DMS53 treated with DMSO at 0.1 percent for 48 hours (cell line): Measurements from ENCODE around the gene KCNQ5.
"Not testable (repeated sequence)": the region's sequence is repeated elsewhere in the genome, so short reads cannot be mapped to it uniquely, and the experiment has no call there.

Experiments
- DNase-seq: peaks from one replicate; lab custom pipeline; 2025; ENCODE audit not compliant: unreplicated experiment; lab: John Stamatoyannopoulos, UW

KCNQ5 gene

GRCh38 chr6:72894091-72894490 is 272.2 kb downstream of the KCNQ5 start:
- peak; percentile 97 for DNase-seq

DNA sequence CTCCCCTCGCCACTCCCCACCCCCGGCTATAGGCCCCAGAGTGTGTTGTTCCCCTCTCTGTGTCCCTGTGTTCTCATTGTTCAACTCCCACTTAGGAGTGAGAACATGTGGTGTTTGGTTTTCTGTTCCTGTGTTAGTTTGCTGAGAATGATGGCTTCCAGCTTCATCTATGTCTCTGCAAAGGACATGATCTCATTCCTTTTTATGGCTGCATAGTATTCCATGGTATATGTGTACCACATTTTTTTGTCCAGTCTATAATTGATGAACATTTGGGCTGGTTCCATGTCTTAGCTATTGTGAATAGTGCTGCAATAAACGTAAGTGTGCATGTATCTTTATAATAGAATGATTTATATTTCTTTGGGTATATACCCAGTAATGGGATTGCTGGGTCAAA is 276.4 kb downstream of the KCNQ5 start:
- DNase-seq: not testable (repeated sequence)

GRCh38 chr6:72905705-72906478 is 284.0 kb downstream of the KCNQ5 start:
- no peak for DNase-seq

DNA sequence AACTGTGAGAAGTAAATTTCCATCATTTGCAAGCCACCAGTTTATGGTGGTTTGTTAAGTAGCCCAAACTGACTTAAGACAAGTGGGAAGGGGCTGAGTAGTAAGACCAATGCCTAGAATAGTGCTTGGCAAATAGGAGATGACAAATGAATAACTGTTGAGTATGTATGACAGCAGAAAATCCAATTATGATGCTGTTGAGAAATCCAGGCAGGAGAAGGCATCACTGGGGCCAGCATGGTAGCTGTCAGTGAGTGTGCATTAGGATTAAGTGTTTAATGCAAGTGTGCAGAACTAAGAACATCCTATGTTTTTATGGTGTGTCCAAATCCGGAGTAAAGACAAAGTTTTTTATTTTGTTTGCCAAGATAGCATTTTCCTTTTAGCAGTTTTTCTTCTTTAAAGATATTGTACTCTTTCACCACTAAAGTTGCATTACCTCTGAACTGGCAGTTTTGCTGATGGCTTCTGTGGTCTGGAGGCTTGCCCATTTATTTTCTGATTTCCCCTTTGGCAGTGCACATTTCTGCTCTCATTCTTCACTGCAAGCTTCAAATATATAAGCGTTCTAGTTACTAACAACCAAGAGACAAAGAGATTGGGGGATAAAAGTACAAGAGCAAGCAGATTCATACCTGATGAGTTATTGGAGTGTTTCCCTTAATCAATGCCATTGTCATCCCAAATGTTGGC is 289.7 kb downstream of the KCNQ5 start:
- DNase-seq: no peak

- DNase-seq: no peak
These were observed 291.9 kb downstream of the KCNQ5 start for GRCh38 chr6:72913797-72914196.

DNA sequence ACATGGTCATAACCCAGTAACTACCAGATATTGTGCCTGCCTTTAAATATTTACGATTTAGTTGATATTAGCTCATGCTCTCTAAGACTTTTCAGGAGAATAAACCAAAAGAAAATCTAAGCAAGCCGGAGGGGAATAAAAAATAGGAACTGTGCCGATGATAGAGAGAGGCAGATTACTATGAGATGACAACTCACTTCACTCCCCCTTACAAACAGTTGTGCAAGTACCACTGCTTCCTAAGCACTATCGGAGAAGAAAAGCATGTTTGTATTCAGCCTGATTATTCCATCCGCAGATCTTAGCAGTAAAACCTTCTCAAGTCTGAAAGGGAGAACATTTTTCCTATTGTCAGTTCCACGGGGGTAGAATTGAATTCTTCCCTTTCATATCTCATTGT is 294.4 kb downstream of the KCNQ5 start:
- no peak for DNase-seq

- DNase-seq: no peak
These were observed 295.0 kb downstream of the KCNQ5 start for GRCh38 chr6:72916906-72917305.

GRCh38 chr6:72922401-72922800 is 300.5 kb downstream of the KCNQ5 start:
- DNase-seq: no peak

DNA sequence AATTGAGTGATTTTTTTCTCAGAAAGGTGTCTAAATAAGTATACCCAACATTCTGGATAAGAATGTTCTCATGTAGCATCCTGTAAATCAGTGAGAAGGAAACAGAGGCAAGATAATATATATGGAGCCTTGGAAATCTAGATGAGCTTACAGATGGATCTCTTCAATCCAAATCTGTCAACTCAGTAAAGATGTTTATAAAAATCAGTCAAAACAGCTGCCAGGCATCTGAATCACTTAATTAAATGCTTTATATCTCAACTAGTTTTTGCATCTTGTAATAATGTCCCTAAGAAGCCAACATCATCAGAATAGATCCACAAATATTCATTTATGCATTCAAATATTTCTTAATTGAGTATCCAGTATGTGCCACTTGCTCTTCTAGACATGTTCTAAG is 303.3 kb downstream of the KCNQ5 start:
- DNase-seq: no peak

DNA sequence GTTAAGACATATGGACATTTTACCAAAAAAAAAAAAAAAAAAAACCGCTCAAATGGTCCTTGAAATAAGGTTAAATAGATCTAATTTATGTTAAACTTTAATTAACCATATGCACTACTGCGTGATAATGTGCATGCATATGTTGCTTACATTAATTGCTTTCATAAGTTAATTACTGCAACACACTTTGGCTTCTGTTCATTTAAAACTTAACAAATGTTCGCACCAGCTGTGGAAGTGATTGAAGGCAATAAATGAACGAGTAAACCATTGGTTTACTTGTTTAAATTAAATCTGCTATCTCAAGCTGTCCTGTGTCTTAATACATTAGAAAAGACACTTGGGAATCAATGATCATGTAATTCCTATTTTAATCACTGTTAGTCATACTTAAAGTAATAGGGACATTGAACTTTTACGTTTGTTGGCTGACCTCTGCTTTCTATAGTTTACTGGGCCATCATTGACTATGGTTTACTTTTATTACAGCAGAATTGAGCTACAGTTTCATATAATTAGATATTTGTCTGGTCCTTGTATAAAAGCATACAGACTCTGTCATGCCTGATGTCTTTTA is 308.8 kb downstream of the KCNQ5 start:
- no peak for DNase-seq

DNA sequence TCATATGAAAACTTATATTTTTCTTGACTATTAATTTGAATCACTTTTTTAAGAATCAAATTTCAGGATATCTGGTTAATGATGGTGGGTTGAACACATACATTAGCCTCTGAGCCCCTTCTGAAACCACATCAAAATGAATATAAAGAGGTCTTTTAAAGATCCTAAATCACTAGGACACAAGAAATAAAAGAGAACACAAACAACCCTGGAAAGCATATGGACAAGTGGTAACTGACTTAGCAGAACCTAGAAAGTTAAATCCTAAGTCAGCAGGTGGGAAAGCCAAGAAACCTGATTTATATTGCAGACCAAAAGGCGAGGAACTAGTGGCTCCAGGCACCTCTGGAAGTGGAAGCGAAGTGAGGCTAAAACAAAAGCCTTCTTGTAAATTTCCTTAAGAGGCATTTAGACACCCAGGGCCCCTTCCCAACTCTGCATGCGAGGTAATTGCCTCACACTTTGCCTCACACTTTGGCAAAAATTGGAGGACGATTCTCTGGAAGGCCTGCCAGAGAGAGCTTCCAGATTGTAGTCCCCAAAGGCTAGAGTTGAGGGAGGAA is 309.5 kb downstream of the KCNQ5 start:
- no peak for DNase-seq

- no peak for DNase-seq
These were observed 311.4 kb downstream of the KCNQ5 start for GRCh38 chr6:72933233-72933632.

DNA sequence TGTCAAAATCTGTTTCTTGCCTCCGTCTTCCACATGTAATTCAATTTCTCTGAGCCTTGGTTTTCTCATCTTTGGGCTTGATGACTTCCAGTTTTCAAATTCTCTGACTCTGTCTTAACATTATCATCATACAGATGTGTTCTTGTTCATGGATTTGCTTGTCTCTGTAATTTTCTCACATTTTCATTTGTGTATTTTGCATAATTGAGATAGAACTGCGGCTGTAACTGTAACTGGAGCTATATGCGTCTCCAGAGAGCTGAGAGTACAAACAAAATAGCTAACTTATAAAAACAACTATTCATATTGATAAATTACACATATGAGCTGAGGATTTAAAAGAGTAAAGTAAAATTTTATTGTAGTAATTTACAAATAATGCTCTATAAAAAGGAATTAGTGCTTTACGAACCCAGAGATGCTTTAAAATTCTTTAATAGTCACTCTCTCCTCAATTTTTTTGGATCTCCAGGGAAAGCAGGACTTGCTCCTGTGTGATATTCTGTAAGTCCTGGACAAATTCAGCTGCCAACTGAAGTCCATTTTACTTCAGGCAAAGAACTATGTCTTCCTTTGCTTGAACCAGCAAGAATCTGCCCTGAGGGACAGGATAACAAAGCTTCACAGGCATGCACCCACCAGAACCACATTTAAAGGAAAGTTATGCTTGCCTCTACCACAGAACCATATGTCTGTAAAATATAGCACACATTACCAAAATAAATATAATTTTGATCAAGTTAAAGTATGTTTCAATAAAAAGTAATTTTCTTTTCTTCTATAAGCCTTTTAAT is 315.1 kb downstream of the KCNQ5 start:
- no peak for DNase-seq

- no peak for DNase-seq
These were observed 316.2 kb downstream of the KCNQ5 start for GRCh38 chr6:72938104-72938503.

DNA sequence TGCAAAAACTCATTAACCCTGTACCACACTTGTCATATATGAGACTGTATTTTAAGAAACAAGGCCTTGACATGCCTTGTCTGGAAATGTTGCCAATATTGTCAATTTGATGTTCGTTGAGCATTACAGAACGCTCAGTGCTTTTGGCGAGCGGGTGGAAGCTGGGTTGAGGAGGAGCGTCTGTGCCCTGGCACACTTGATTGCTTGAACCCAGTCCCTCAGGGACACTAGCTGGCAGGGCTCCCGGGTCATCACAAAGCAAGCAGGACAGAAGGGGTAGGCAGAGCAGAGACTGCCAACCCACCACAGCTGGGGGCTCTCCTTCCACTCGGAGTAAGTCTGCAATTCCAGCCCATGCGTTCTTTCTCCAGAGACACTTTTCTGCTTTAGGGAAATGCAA is 317.1 kb downstream of the KCNQ5 start:
- no peak for DNase-seq

DNA sequence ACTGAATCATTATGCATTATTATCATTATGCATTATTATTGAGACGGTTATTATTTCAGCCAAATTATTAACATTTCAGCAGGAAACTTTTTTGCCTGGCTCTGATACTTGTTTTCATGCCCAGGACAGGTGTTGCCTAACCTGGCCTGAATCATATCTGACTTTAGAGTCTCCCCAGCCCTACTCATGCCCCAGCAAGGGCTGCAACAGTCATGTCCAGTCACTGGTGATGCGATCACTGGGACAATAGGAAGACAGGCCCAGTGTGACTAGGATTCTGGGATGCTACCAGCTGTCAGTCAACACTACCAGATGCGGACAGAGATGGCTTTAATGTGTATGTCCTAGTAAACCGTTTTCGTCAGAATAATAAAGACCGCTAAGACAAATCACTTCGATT is 318.4 kb downstream of the KCNQ5 start:
- no peak for DNase-seq

DNA sequence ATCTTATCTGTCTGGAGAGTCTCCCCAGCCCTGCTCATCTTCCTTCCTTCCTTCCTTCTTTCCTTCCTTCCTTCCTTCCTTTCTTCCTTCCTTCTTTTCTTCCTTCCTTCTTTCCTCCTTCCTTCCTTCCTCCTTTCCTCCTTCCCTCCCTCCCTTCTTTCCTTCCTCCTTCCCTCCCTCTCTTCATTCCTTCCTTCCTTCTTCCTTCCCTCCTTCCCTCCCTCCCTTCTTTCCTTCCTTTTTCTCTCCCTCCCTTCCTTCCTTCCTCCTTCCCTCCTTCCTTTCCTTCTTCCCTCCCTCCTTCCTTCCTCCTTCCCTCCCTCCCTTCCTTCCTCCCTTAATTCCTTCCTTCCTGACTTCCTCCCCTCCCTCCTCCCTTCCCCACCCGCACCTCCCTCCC is 319.4 kb downstream of the KCNQ5 start:
- DNase-seq: no peak

GRCh38 chr6:72941751-72942150 is 319.9 kb downstream of the KCNQ5 start:
- DNase-seq: peak; percentile 95

DNA sequence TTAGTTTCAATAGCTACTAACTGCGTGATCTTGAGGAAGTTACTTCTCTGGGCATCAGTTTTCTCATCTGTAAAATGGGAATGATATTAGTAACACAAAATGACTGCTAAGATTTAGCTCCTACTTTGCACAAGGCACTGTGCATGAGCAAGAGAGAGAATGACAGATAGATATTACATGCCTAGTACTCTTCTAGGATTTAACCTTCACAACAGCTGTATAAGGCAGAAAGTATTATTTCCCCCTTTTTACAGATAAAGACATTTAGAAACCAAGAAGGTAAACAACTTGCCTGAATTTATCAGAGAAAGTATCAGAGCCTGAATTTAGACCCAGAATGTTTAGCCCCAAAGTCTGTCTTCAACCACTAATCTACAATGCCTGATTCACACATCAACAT is 321.8 kb downstream of the KCNQ5 start:
- DNase-seq: no peak

DNA sequence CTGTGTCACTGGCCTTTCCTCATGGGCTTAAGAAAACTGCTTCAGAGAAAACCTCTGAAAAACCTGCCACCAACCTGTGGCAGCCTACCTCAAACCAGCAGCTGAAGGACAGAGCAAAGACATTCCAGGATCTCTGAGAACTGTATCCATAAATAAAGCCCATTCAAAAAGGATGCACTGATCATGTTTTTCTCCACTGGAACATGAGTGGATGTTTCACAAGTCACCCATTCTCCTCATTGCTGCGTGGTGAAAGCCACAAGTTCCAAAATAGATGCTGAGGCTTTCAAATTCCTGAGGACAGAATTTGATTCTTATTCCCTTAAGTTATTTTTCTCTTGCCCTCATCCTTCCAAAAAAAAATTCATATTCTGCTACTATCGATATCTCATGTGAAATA is 322.8 kb downstream of the KCNQ5 start:
- no peak for DNase-seq

GRCh38 chr6:72946774-72947173 is 324.9 kb downstream of the KCNQ5 start:
- no peak for DNase-seq
